HG03066 (cell line): ENCODE results near the gene POLL.

Source experiments
- ATAC-seq: cut with Tn5 transposase; IDR thresholded peaks from one replicate; pipeline ENCODE4 v1.9.1; 2021; ENCODE audit warnings: low read depth; ENCODE audit not compliant: unreplicated experiment

The POLL gene

DNA sequence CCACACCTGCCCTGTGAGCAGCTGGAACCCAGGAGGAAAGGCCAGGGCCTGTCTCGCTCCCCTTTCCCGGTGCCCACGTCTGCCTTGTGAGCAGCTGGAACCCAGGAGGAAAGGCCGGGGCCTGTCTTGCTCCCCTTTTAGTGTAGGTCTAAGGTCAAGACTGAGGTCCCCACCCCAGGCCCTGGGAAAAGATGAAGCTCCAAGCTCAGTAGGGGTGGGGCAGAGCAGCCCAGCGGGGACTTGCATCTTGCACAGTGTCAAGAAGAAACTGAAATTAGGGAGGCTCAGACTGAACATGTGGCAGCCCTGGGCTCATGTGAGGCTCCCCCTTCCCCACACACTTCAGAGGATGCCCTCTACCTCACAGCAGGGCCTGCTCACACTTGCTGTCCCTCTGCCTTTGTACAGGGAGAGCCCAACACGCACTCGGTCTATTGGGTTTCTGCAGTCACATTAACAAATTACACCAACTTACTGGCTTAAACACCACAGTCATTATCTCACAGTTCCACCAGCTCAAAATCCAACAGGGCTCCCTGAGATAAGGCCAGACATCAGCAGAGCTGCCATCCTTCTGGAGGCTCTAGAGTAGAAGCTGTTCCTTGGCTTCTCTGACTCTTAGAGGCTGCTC is 12.4 kb downstream of the POLL start:
- ATAC-seq = no peak

DNA sequence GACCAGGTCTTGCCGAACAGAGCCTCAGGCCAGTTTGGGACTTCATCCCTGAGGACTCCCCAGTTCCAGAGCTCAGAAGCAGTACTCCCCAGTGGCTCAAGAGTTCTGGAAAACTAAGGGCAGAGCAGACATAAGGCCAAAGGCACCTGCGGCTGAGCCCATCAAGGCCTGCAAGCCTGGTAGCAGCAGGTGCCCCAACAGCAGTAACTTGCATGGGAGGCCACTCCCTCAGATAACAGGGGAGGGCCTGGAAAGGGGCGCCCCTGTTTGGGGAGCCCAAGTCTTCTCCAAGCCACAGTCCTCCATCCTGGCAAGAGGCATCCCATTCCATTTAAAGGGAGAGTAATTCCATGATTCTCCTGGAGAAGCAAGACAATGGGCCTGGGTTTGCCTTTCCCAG is 13.0 kb downstream of the POLL start:
- no peak for ATAC-seq

DNA sequence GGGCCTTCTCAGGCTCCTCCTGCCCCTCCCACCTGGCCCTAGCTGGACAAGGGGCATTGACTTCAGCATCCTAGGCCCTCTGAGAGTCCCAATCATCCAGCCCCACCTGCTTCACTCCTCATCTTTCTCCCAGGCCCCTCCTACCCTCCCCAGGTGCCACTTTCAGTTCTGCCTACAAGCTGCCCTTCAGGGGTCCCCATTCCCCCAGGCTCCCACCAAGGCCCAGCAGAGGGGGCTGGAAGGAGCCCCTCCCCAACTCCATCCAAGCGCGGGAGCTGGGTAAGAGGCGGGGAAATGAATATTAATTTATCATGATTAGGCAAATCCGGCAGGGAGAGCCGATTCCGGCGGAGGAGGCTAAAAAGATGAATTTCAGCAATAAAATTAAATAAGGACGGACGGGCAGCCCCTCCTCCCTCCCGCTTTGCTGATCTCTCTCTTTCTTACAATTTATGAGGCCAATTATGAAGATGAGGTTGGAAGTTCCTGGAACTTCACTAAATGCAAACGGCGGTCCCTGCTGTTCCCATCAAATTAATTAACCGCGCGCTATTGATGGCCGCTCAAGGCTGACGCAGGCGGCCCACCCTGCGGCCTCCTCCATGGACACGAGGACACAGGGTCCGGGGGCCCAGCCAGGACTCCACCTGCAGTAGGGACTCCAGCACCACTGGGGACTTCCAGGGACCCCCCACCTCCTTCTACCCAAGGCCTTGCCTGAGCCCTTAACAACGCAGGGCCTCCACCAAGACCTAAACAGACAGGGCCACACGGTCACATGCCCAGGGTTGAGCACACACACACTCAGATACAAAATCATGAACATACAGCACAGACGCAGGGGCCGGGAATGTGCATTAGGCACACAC is 13.9 kb downstream of the POLL start:
- ATAC-seq = no peak

DNA sequence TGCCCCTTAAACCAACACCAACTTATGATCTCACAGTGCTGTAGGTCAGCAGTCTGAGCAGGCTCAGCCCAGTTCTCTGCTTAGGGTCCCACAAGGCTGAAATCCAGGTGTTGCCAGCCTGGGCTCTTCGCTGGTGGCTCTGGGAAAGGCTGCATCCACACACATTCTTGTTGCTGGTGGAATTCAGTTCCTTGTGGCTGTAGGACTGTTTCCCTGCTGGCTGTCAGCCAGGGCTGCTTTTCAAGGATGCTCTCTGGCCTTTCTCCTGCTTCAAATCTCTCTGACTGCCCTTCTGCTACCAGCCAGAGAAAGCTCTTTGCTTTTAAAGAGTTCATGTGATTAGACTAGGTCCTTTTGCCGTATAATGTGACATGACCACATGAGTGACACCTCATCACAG is 15.3 kb downstream of the POLL start:
- ATAC-seq = no peak

DNA sequence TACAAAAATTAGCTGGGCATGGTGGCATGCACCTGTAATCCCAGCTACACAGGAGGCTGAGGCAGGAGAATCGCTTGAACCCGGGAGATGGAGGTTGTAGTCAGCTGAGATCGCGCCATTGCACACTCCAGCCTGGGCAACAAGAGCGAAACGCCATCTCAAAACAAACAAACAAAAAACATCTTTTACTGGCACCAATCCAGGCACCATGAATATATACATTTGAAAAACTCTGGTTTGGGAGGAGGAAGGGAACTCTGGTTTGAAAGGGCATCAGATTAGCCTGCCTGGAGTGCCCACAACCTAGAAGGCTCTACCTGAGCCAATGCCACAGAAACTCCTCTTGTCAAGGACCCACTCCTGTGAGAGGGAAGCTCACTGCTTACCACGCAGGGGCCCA is 15.9 kb downstream of the POLL start:
- ATAC-seq = no peak

GRCh38 chr10:101571271-101571925 is 16.7 kb downstream of the POLL start:
- ATAC-seq = no peak

DNA sequence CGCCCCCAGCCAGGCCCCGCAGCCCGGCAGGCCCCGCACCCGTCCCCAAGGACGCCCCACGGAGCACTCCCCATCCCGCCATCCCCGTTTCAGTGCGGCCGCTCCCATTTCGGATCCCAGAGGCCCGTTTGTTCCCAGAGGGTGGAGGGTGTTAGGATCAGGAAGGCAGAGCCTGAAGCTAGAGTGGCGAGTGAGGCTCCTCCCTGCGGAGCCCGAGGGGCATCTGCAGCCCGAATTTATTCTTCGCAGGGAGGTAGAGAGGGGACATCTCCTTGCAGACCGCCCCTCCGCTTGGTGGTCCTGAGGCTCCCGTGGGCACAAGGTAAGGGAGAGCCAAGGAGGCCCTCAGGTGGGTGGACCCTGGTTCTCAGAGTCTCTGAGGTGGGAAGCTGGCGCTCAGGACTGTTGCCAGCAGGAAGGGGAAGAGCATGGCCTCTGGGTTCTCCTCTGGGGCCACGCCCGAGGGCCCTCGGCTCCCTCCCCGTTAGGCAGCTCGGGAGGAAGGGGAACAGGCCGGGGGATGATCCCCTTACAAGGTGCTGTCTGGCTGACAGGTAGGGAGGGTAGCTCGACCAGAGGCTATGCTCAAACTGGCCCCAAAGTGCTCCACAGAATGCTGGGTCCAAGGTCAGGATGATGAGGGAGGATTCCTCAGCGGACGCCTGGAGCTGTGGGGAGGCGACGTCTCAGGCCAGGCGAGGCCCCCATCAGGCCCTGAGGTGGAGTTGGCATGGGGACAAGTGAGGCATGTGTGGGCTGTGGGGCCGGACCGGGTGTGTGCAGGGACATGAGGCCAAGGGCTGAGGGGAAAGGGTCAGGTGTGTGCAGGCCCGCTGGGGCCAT is 17.4 kb downstream of the POLL start:
- peak; percentile 19 for ATAC-seq

DNA sequence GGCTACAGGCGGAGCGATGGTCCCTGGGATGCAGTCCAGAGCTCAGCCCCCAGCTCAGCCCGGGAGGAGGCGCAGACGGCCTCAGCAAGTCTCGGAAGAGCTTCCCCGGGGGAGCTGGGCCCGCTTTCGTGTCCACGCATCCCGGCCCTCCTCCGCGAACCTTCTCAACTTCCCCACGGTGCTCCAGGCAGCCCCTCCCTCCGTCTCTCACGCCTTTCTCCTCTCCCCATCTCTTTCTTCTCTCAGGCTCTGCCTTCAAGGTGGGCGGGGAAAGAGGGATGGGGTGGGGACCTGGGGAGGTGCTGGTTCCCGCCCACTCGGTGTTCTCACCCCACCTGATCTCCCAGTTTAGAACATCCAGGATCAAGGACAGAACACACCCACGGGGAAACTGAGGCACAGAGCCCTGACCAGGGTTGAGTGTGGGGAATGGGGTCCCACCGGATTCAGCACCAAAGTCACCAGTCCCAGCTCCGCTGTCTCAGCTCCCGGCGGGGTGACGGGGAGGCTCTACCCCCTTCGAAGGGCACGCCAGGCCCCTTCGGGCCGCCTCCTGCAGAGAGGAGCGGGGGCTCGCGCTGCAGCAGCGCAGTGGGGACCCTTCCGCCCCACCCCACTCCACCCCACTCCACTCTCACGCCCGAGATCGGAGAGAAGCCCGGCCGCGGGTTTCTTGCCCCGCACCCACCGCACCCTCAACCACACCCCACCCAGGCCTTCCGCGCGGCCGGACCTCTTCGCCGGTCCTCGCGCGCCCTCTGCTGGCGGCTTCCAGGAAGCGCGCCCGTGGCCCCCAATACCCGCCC is 18.2 kb downstream of the POLL start:
- peak; percentile 67 for ATAC-seq

GRCh38 chr10:101569323-101569621 is 18.8 kb downstream of the POLL start:
- no peak for ATAC-seq

DNA sequence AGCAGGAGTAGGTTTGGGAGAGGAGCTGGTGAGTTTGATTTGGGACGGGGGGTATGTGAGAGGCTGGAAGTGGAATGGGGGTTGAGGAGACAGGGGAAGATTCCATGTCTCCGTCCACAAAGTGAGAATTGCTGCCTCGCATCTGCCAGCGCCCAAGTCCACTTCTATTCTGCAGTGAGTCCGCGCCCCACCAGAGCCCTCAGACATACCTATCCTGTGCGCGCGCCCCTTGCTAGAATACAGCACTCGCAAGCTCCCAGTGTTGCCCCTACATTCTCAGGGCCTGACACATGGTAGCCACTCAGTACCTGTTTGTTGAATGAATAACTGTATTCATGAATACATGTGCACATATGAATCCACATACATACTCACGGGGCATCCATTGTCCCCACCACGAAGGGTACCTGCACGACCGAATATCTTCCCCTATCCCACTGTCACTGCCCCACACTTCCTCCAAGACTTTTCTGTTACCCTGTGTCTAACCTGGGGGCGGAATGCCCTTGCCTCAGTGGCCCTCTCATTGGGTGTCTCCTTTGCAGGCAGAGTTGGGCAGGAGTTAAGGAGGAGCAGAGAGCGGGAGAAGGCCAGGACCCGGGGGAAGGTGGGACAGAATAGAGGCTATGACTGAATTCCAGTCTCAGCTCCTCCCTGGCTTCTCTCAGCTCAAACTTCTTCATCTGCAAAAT is 19.9 kb downstream of the POLL start:
- ATAC-seq = no peak

GRCh38 chr10:101567165-101568006 is 20.7 kb downstream of the POLL start:
- no peak for ATAC-seq

GRCh38 chr10:101566333-101567164 is 21.5 kb downstream of the POLL start:
- no peak for ATAC-seq

- ATAC-seq = no peak
These were observed 22.1 kb downstream of the POLL start for GRCh38 chr10:101565936-101566332.

DNA sequence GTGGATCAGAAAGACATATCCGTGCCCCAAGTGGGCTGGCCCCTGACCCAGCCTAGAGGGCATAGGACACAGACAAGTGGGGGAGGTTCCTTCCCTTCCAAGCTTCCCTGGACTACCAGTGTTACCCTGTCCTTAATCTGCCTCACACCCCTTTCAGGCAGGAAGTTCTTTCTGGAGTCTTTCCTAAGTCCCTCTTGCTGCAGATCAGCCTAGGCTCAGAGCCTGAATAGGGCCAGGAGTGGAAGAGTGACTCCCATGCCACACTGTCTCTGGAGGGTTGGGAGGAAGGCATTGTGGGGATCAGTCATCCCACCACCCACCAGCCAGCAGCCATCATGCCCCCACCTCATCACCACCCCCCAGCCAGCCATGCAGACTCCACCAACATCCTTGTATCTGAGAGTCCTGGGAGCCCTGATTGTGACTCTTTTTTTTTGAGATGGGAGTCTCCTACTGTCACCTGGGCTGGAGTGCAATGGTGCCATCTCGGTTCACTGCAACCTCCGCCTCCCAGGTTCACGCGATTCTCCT is 22.6 kb downstream of the POLL start:
- no peak for ATAC-seq

DNA sequence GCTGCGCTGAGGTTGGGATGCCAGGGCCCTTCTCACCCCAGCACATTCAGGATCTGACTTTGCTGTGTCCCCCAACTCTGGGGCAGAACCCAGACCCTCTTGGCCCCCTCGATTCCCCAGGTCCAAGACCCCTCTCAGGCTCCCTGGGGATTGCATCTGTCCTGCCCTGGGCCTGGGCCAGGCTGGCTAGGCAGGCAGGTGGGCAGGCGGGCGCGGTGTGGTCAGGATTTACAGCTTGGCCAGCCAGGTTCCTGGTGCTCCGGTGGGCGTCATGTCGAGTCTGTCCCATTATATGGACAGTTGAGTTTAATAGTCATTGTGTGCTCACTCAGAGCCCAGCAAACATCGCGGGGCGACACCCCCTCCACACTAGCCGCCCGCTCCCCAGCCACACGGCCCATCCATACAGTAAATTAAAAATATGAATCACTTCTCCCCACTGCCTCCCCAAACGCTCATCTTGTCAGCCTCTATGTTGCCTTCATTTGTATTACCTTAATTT is 23.5 kb downstream of the POLL start:
- no peak for ATAC-seq

DNA sequence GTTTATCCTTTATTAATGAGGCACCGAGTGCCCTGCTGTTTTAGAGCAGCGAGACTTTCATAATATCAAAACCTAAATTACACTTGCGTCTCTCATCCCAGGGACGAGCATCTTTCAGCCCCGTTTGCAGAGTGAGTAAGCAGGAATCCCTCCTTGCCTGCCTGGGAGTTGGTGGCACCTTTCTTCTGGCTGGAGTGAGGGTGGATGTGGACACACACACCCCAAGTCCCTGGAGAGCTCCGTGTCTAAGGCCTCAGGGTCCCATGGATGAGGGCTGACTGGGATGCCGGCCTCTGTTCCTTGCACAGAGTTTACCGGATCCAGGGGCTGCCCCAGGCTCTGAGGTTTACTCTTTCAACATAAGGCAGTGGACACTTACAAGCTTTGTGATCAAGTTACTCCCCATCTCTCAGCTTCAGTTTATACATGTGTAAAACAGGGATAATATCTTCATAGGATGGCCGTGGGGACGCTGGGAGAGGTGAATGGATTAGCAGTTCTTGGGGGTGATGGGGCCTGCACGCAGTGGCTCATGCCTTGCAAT is 24.5 kb downstream of the POLL start:
- no peak for ATAC-seq

DNA sequence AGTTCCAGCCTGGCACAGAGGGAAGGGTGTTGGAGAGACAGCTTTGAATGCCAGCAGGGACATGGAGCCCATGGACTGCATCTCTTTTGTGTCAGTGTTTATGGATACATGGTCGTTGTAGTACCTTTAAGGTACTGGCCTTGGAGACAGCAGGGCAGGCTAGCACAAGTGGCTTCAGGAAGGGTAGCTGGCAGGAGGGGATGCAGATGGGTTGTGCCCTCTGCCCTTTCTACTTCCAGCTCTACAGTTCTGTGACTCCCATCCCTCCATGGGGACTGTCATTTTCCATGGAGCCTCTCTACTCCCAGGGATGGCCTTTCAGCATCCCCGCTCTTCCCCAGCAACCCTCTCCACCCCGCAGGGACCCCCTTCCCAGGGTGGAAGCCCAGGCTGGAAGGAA is 25.1 kb downstream of the POLL start:
- ATAC-seq = no peak
